Breast epithelium (tissue), 3 donors: Measurements from ENCODE around the gene PAPSS2.

Experiments used
- POLR2AphosphoS5 ChIP-seq, 3 donors: sonication (generic); formaldehyde crosslinking; IDR thresholded peaks; one replicate each; pipeline ENCODE4 v1.6.1; 2017; ENCODE audit warnings: antibody characterized with exemption in 3 of 3
- TF ChIP-seq, protein P1 (sequence below), 3 donors: fragments of 450-650 bp; IDR thresholded peaks; one replicate each; pipeline ENCODE4 v1.5.1; 2016 to 2017; ENCODE audit warnings: antibody characterized with exemption in 3 of 3, mild to moderate bottlenecking in 3 of 3, moderate library complexity in 3 of 3

DNA sequence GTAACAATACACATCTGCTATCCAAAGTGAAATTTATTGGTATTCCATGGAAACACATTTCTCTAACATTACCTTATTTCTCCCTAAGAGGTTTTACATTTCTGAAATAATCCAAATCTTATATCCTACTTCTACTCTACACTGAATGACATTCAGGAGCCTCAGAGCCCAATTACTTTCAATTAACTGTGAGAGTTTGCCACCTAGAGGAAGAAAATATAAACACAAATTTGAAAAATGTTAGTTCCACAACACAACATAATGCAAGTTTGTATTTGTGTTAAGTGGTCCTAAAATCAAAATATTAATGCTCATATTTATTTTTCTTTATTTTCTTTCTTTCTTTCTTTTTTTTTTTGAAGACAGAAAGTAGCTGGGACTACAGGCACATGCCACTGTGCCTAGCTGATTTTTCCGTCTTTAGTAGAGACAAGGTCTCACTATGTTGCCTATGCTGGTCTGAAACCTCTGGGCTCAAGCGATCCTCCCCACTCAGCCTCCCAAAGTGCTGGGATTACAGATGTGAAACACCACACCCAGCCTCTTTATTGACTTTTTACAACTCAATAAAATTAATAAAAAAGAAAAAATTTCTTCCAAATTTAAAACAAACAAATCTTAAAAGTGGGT, 112.3 kb downstream of the PAPSS2 start:
- TF ChIP-seq, protein P1, sequence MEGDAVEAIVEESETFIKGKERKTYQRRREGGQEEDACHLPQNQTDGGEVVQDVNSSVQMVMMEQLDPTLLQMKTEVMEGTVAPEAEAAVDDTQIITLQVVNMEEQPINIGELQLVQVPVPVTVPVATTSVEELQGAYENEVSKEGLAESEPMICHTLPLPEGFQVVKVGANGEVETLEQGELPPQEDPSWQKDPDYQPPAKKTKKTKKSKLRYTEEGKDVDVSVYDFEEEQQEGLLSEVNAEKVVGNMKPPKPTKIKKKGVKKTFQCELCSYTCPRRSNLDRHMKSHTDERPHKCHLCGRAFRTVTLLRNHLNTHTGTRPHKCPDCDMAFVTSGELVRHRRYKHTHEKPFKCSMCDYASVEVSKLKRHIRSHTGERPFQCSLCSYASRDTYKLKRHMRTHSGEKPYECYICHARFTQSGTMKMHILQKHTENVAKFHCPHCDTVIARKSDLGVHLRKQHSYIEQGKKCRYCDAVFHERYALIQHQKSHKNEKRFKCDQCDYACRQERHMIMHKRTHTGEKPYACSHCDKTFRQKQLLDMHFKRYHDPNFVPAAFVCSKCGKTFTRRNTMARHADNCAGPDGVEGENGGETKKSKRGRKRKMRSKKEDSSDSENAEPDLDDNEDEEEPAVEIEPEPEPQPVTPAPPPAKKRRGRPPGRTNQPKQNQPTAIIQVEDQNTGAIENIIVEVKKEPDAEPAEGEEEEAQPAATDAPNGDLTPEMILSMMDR (IDR thresholded peaks at IDR 0.05), result peak; percentile 42 to 58 (median 48)
- TF ChIP-seq POLR2AphosphoS5 (IDR thresholded peaks at IDR 0.05), result no peak
